Colonic mucosa (tissue), 4 donors: ENCODE data around the gene PRPF6. TPM values are rescaled to one million over a fixed set of nuclear protein-coding genes. Genes with fewer than 3 reads are reported as not detected.

ENCODE experiments used
- DNase-seq: peaks from one replicate; pipeline ENCODE4 v3.0.0-alpha.2; 2020
- H3K27ac ChIP-seq: fragments of 200-600 bp; one replicate; pipeline ENCODE4 v1.8.0; 2021
- H3K27me3 ChIP-seq: fragments of 200-600 bp; one replicate; pipeline ENCODE4 v1.8.0; 2021
- H3K36me3 ChIP-seq: fragments of 200-600 bp; one replicate; pipeline ENCODE4 v1.8.0; 2021
- H3K4me1 ChIP-seq: fragments of 200-600 bp; one replicate; pipeline ENCODE4 v1.8.0; 2021; ENCODE audit warnings: mild to moderate bottlenecking
- H3K4me3 ChIP-seq: fragments of 200-600 bp; one replicate; pipeline ENCODE4 v1.8.0; 2021
- H3K9ac ChIP-seq, 2 donors: one replicate each; pipeline ENCODE4 v1.7.0; 2013; ENCODE audit warnings: control low read depth in 2 of 2, low read depth in 2 of 2, low read length in 2 of 2
- H3K9me3 ChIP-seq: fragments of 200-600 bp; one replicate; pipeline ENCODE4 v1.8.0; 2021
- CTCF ChIP-seq: fragments of 200-600 bp; IDR thresholded peaks from one replicate; pipeline ENCODE4 v1.8.0; 2022; ENCODE audit warnings: antibody characterized with exemption, mild to moderate bottlenecking
- intact Hi-C: fragments of 100-400 bp; cut with DNase I; formaldehyde crosslinking; loops from one replicate; pipeline ENCODE4 v1.14.1; 2022
- total RNA-seq, 2 donors: library from RNA; stranded (reverse); fragmentation: NEBNext Ultra II Directional in 1 of 2; extraction: Animal tissue kit (Norgen Biotek cat#: 25700) in 1 of 2; gene quantifications; one replicate each; pipeline ENCODE4 v1.2.1, GENCODE V29; 2021
- donor health status: healthy.
- donor health status: DM: no; HTN: no; CAD: no.
- donor health status: DM: no; HTN: no; CAD: no.

Gene PRPF6
- total RNA-seq, 2 donors from 2014 or later: 53.0 to 68.6 TPM

GRCh38 chr20:64041040-64041780 is 60.3 kb downstream of the PRPF6 start:
- H3K4me1 ChIP-seq: peaks cover 6% of the 10 kb centered on the region
- H3K36me3 ChIP-seq: no peaks in the 10 kb centered on the region
- peaks cover 43% of the 10 kb centered on the region for H3K27me3 ChIP-seq
- no peak overlapping the region for H3K27ac ChIP-seq
- H3K9me3 ChIP-seq: no peaks in the 10 kb centered on the region
- no peak for DNase-seq
- no peak overlapping the region for H3K4me3 ChIP-seq
- intact Hi-C loops: no loop called here
- H3K9ac ChIP-seq: no peak overlapping the region
- no peak for TF ChIP-seq CTCF

GRCh38 chr20:64041781-64042053 is 60.8 kb downstream of the PRPF6 start:
- H3K4me1 ChIP-seq: peaks cover 6% of the 10 kb centered on the region
- H3K36me3 ChIP-seq: no peaks in the 10 kb centered on the region
- no peak overlapping the region for H3K27ac ChIP-seq
- H3K9ac ChIP-seq: peak overlapping the region in 1 of 2 donors; percentile 50
- H3K4me3 ChIP-seq: no peak overlapping the region
- intact Hi-C loops: no loop called here
- no peak for TF ChIP-seq CTCF
- H3K27me3 ChIP-seq: peaks cover 43% of the 10 kb centered on the region
- no peaks in the 10 kb centered on the region for H3K9me3 ChIP-seq
- no peak for DNase-seq

- peak overlapping the region; percentile 31 for H3K4me3 ChIP-seq
- peak overlapping the region; percentile 19 to 50 for H3K9ac ChIP-seq
- TF ChIP-seq CTCF: no peak
- H3K27me3 ChIP-seq: peaks cover 43% of the 10 kb centered on the region
- no peak overlapping the region for H3K27ac ChIP-seq
- H3K9me3 ChIP-seq: no peaks in the 10 kb centered on the region
- peaks cover 6% of the 10 kb centered on the region for H3K4me1 ChIP-seq
- H3K36me3 ChIP-seq: no peaks in the 10 kb centered on the region
- intact Hi-C loops: no loop called here
- DNase-seq: no peak
These were observed 61.3 kb downstream of the PRPF6 start for GRCh38 chr20:64042054-64042781.

- Histone ChIP-seq H3K27ac (no peak overlapping the region), H3K4me1 (no peaks in the 10 kb centered on the region), H3K27me3 (peaks cover 54% of the 10 kb centered on the region), H3K36me3 (no peaks in the 10 kb centered on the region), H3K9me3 (no peaks in the 10 kb centered on the region), H3K9ac (no peak overlapping the region), H3K4me3 (no peak overlapping the region)
- intact Hi-C loops: no loop called here
- DNase-seq: no peak
- TF ChIP-seq CTCF: no peak
These were observed 62.8 kb downstream of the PRPF6 start for GRCh38 chr20:64043768-64044167.

GRCh38 chr20:64044484-64045247 is 63.7 kb downstream of the PRPF6 start:
- Histone ChIP-seq H3K4me3 (no peak overlapping the region), H3K27ac (no peak overlapping the region), H3K27me3 (peaks cover 58% of the 10 kb centered on the region), H3K36me3 (no peaks in the 10 kb centered on the region), H3K9me3 (no peaks in the 10 kb centered on the region), H3K4me1 (no peaks in the 10 kb centered on the region), H3K9ac (no peak overlapping the region)
- intact Hi-C loops: no loop called here
- DNase-seq: no peak
- TF ChIP-seq CTCF: no peak
